Activated CD4-positive, alpha-beta T cell treated with anti-CD3 and anti-CD28 coated beads, Interleukin-2, amount 10 ng/mL, durations not matched to agents 7 days and 5 days (primary cell): ENCODE data around the gene SMIM30. TPM values are rescaled to one million over a fixed set of nuclear protein-coding genes. Genes with fewer than 3 reads are reported as not detected.
A peak's percentile ranks its signal among the peaks of the same experiment; 100 is the strongest.

ENCODE experiments used
- CTCF ChIA-PET: fragments of 350-600 bp; sonication (Branson Sonifier 250); formaldehyde crosslinking; loops from one replicate; lab custom pipeline; 2021; ENCODE audit warnings: antibody characterized with exemption; lab: Charles Lee
- POLR2A ChIA-PET: fragments of 350-600 bp; sonication (Branson Sonifier 250); formaldehyde crosslinking; loops from one replicate; lab custom pipeline; 2021; ENCODE audit warnings: antibody characterized with exemption; lab: Charles Lee
- DNase-seq: peaks from one replicate; pipeline ENCODE4 v3.0.0-alpha.2; 2020
- H3K27ac Mint-ChIP-seq: one replicate; pipeline ENCODE4 v1.8.0; 2021; ENCODE audit warnings: mild to moderate bottlenecking, moderate library complexity, mixed read lengths
- H3K27me3 Mint-ChIP-seq: one replicate; pipeline ENCODE4 v1.8.0; 2021; ENCODE audit warnings: mixed read lengths
- H3K36me3 Mint-ChIP-seq: one replicate; pipeline ENCODE4 v1.8.0; 2021; ENCODE audit warnings: low read depth, mixed read lengths
- H3K4me1 Mint-ChIP-seq: one replicate; pipeline ENCODE4 v1.8.0; 2021; ENCODE audit warnings: mixed read lengths
- H3K4me3 Mint-ChIP-seq: one replicate; pipeline ENCODE4 v1.8.0; 2021; ENCODE audit warnings: mild to moderate bottlenecking, moderate library complexity, mixed read lengths
- H3K9me3 Mint-ChIP-seq: one replicate; pipeline ENCODE4 v1.8.0; 2021; ENCODE audit warnings: mixed read lengths
- total RNA-seq, 2 experiments: library from RNA; stranded (reverse); gene quantifications; one replicate each; pipeline ENCODE4 v1.2.3, GENCODE V29; 2021

SMIM30 gene
- total RNA-seq, 2 experiments from 2014 or later = 15.5 to 23.0 TPM

DNA sequence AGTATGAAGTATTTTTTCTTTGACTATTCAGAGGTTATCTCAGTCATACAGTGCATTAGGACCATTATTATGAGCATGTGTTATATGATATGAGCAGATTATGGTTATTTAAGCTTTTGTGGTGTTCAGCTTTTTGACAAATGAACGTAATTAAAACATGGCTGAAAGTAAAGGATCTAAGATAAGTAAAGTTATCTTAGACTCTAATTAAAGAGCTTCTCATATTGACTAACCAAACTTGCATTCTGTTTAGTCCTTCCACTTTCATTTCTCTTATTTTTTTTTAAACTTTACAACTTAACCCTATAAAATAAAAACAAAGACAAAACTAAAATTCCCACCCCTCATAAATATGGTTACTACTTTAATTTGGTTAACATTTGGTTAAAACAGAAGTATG is 24.8 kb downstream of the SMIM30 start:
- ChIA-PET POLR2A (no interaction called here), CTCF (no interaction called here)
- Mint-ChIP-seq H3K27me3 (peaks cover 22% of the 10 kb centered on the region), H3K9me3 (no peaks in the 10 kb centered on the region), H3K27ac (no peak overlapping the region), H3K36me3 (no peaks in the 10 kb centered on the region), H3K4me3 (no peak overlapping the region), H3K4me1 (no peaks in the 10 kb centered on the region)
- DNase-seq = no peak

DNA sequence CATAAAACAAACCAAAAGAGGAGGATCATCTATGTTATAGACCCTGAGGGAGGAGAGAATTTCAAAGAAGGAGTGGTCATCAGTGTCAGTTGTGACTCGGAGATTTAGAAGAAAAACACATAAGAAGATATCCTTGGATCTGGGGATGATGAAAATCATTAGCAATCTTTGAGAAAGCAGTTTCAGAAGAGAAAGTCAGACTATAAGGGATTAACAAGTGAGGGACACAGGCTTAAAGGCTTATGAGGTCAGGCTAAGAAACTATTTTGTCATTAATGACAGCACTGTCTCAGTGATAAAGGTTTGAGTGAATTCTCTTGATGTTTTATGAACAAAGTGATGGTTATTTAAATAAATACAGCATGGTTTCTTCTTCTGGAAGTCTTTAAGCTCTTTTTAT is 25.6 kb downstream of the SMIM30 start:
- Mint-ChIP-seq H3K9me3 (no peaks in the 10 kb centered on the region), H3K27ac (no peak overlapping the region), H3K36me3 (no peaks in the 10 kb centered on the region), H3K27me3 (peaks cover 30% of the 10 kb centered on the region), H3K4me3 (no peak overlapping the region), H3K4me1 (no peaks in the 10 kb centered on the region)
- ChIA-PET CTCF (interaction anchor here (0.7 kb wide), 1 partner anchor 287 kb away, joined by 4 read pairs; no protein-coding TSS in a partner anchor), POLR2A (no interaction called here)
- no peak for DNase-seq

DNA sequence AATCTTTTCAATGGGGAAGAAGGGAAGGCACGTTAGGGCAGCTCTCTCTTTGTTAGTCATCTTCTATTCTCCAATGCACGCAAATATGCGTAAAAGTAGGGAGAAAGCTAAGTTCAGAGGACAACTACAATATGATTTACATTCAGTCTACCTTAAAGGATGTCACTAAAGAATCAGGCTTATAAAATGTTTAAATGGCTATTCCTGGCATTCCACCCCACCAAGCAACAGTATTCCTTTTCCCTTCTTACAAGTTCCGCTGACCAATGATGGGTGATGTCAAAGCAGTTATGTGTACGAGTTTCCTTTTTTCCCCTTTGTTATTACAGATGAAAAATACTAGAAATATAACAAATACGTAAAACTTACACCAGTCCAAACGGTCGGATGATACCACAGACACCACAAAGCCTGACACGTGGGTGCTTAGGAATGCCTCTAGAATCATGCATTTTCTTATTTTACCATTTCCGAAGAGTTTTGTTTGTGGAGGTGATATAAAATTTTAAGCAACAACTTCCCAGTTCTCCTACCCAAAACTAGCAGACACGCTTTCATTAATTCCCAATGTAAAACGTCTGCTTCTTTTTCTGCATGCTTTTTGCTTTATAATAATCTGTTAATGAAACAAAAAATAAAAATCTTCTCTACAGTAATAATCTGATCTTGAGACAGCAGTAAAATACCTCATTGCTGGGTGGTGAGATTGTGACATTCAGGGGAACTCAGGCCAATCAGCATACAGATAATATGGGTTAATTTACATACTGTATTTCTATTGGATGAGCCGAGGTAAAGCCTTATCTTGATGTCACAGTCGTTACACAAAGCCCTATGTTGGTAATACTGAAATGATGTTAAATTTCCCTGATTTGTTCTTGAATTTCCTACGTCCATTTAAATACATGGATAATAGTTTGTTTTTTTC is 31.0 kb downstream of the SMIM30 start:
- no peaks in the 10 kb centered on the region for H3K9me3 Mint-ChIP-seq
- no peaks in the 10 kb centered on the region for H3K36me3 Mint-ChIP-seq
- no peak for DNase-seq
- peaks cover 45% of the 10 kb centered on the region for H3K27me3 Mint-ChIP-seq
- peaks cover 2% of the 10 kb centered on the region for H3K4me1 Mint-ChIP-seq
- ChIA-PET CTCF (no interaction called here), POLR2A (no interaction called here)
- no peak overlapping the region for H3K4me3 Mint-ChIP-seq
- no peak overlapping the region for H3K27ac Mint-ChIP-seq

DNA sequence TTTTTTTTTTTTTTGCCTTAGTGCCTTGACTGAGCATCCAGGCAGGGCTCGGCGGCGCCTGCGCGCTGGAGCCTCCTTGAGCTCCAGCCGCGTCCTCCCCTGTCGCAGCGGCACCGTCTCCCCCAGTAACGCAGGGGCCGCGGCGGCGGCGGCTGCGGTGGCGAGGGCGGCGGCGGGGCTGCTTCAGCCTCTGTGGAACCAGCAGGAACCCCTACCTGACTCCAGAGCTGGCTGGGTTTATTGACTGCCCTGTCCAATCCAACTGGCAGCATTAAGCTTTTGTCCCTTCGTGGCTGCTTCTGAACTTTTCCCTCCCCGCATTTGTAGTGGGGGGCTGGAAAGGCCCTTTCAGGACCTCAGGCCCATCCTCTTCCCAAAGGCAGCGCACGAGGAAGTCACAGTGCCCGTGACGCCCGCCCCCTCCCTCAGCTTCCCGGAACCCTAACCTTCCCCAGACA is 31.9 kb downstream of the SMIM30 start, which contains the start of gene GPR85:
Gene GPR85, minus strand, starts transcription at position 397 of the 458 bp plus-strand sequence. CDS start 2,106 bp downstream, outside the sequence.
- peak; percentile 19 for DNase-seq
- Mint-ChIP-seq H3K27me3 (peaks cover 44% of the 10 kb centered on the region), H3K36me3 (no peaks in the 10 kb centered on the region), H3K9me3 (no peaks in the 10 kb centered on the region), H3K27ac (no peak within 1 kb of the TSS), H3K4me3 (peak within 1 kb of the TSS; percentile 27), H3K4me1 (peaks cover 2% of the 10 kb centered on the region)
- CTCF ChIA-PET = interaction anchor here (0.7 kb wide), 1 partner anchor 10 kb away, joined by 4 read pairs; no protein-coding TSS in a partner anchor
- POLR2A ChIA-PET = no interaction called here

DNA sequence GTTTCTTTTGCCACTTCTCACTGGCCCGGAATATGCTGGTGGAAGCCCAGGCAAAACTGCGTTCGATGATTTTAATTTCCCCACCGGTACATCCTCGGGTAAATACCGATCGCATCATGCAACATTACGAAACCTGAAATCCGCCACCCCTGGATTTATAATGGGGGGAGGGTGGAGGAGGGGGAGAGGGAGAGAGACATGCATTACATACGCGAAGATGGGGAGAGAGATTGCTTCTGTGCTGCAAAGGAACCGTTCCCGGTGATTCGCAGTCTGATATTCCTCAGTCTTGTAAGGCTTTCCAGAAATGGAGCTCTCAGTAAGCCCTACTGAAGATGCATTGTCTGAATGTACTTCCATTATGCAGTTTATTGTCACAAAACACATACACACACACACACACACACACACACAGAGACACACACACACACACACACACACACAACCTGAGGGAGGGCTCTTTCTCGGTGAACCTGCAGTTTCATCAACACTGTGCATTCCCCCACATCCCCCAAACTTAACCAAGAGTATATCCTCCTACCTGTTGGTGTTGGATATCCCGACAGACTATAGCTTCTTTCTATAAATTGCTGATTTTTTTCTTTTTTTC is 32.5 kb downstream of the SMIM30 start:
- H3K4me1 Mint-ChIP-seq = peaks cover 2% of the 10 kb centered on the region
- ChIA-PET CTCF (interaction anchor here (0.7 kb wide), 1 partner anchor 11 kb away, joined by 4 read pairs; no protein-coding TSS in a partner anchor), POLR2A (no interaction called here)
- H3K27ac Mint-ChIP-seq = no peak overlapping the region
- no peaks in the 10 kb centered on the region for H3K9me3 Mint-ChIP-seq
- no peak for DNase-seq
- peaks cover 44% of the 10 kb centered on the region for H3K27me3 Mint-ChIP-seq
- no peaks in the 10 kb centered on the region for H3K36me3 Mint-ChIP-seq
- no peak overlapping the region for H3K4me3 Mint-ChIP-seq

DNA sequence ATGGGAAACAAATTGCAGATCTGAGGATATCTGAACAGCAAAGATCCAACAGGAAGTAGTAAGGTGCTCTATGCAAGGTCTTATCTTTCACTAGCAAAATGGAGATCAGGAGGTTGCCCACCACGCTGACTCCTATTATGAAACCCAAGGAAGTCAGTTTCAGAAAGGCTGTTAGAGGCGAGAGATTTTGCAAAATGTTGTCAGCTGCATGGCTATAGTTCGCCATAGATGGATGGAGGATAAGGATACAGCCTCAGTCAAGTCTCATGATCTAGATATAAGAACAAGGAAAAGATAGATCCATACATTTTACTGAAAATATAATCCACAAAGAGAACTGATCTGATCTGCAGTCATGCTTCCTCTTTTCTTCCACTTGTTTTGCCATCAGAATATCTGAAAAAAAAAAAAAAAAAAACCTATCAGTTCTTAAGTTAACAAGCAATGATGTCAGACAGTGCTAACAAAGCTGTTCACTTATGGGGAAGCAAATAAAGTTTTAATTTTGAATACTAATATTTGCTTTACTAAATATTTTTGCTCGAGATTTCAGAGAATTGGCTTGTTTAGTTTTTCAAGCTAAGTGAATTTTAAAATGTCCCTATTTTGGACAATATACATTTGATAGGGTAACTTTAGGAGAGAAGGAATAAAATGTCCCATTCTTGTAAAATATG is 33.7 kb downstream of the SMIM30 start:
- peaks cover 46% of the 10 kb centered on the region for H3K27me3 Mint-ChIP-seq
- ChIA-PET CTCF (no interaction called here), POLR2A (no interaction called here)
- DNase-seq = no peak
- no peak overlapping the region for H3K4me3 Mint-ChIP-seq
- peaks cover 2% of the 10 kb centered on the region for H3K4me1 Mint-ChIP-seq
- no peaks in the 10 kb centered on the region for H3K9me3 Mint-ChIP-seq
- H3K27ac Mint-ChIP-seq = no peak overlapping the region
- H3K36me3 Mint-ChIP-seq = no peaks in the 10 kb centered on the region

DNA sequence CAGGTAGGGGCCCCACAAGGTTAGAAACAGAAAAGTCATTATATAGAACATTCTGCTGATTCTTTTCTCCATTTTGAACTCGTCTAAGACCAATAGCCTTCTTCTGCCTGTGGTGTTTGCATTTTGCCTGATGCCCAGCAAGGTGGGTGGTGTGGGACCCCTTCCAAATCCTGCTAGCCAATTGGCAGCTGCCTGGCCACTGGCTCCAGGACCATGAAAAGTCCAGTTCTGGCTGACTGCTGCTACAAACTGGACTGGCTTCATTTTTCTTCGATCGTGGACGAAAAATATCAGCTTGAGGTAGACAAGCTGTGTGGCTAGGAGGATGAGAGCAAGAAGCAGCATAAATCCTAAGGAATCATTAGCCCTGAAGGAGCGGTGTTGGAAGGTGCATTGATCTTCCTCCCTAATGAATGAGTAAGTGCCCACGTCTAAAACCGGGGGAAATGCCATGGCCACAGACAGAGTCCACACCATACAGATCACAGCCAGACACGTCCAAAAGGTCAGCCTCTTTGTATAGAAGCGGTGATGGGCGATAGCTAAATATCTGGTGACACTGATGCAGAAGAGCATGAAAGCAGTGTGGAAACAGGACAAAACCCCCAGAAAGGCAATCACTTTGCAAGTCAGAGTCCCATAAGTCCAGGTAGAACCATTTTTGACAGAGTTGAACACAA is 34.4 kb downstream of the SMIM30 start:
- ChIA-PET POLR2A (no interaction called here), CTCF (no interaction called here)
- no peak for DNase-seq
- H3K4me1 Mint-ChIP-seq = peaks cover 2% of the 10 kb centered on the region
- H3K9me3 Mint-ChIP-seq = no peaks in the 10 kb centered on the region
- peaks cover 45% of the 10 kb centered on the region for H3K27me3 Mint-ChIP-seq
- H3K36me3 Mint-ChIP-seq = no peaks in the 10 kb centered on the region
- H3K27ac Mint-ChIP-seq = no peak overlapping the region
- no peak overlapping the region for H3K4me3 Mint-ChIP-seq

DNA sequence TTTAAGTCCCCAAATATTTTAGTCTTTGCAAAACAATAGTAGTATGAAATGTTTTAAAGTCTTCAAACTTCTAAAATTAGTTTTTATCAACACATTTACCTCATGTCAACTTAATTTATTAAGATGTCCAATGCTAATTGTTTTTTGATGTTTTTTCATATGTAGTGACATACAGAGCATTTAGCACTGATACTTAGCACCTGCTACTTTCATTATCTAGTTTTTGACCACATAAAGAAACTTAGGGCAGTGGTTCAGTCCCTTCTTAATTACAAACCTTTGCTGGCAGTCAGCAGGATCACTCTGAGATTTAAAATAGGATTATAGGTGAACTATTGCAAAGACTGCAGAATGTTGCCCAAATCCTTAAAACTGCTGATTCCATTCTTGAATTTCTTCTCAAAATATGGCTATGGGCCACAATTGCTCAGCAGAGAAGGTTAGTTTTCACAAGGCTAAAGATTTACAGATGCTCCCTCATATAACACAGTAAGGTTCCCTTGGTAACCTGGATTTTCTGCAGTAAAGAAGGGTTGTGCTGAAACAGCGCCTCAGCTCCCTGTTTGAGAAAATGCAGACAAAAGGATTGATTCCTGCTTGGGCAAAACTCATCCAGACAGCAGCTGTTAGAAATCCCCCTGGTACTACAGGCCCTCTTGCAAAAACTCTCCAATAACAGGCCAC is 35.1 kb downstream of the SMIM30 start:
- CTCF ChIA-PET = no interaction called here
- H3K27ac Mint-ChIP-seq = no peak overlapping the region
- DNase-seq = no peak
- no peak overlapping the region for H3K4me3 Mint-ChIP-seq
- H3K4me1 Mint-ChIP-seq = peaks cover 2% of the 10 kb centered on the region
- H3K9me3 Mint-ChIP-seq = no peaks in the 10 kb centered on the region
- H3K27me3 Mint-ChIP-seq = peaks cover 42% of the 10 kb centered on the region
- no peaks in the 10 kb centered on the region for H3K36me3 Mint-ChIP-seq
- POLR2A ChIA-PET = no interaction called here

DNA sequence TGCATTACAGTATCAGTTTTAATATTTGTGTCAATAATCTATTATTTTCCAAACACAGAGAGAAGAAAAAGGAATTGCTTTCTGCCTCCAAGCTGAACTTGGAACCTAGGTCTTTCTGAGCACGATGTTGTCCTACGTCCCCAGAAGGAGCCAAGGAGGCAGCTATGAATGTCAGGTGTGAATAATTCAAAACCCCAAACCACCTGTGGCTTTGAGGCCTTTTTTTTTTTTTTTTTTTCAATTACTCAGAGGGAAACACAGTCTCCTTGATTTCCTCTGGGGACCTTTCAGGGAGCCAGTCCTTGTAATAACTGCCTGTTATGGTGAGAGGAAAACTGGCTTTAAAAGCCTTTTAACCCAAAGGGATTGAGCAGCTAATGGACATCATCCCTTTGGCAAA is 40.0 kb downstream of the SMIM30 start:
- Mint-ChIP-seq H3K4me1 (no peaks in the 10 kb centered on the region), H3K36me3 (no peaks in the 10 kb centered on the region), H3K9me3 (no peaks in the 10 kb centered on the region), H3K27me3 (peaks cover 16% of the 10 kb centered on the region), H3K4me3 (no peak overlapping the region), H3K27ac (no peak overlapping the region)
- ChIA-PET CTCF (no interaction called here), POLR2A (no interaction called here)
- DNase-seq = no peak

DNA sequence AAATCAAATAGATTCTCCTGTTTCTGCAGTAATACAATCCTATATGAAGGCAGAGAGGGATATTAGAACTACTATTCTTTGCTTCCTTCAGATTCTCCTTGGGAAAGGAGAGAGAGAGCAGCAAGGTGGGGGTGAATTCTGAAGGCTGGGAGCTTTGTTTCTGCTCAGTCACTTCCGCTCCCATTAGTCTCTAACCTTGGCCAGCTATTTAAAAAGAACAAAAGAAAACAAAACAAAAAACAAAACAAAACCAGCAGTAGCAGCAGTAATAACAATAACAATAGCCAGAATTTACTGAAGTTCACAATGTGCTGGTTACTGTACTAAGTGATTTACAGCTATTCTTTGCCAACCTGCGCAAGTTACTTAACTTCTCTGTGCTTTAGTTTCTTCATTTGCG is 41.7 kb downstream of the SMIM30 start:
- no peaks in the 10 kb centered on the region for H3K9me3 Mint-ChIP-seq
- ChIA-PET CTCF (no interaction called here), POLR2A (no interaction called here)

DNA sequence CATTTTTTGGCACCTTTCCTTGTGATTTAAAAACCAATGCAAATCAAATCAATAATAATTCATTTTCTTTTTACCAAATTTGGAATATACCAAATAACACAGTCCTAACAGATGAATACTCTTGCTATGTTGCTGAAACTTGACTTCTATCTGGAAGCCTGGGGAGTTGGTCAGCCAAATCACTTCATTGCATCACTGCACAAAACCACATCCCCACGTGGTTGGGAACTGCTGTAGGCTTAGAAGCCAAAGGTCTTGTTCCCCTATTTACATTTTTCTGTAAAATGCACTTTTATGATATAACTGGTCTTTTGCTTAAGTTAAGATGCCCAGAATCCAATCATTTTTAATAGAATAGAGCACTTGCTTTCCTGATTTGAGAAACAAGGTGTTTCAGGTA is 46.9 kb downstream of the SMIM30 start:
- H3K4me3 Mint-ChIP-seq = no peak overlapping the region
- H3K9me3 Mint-ChIP-seq = no peaks in the 10 kb centered on the region
- CTCF ChIA-PET = no interaction called here
- H3K4me1 Mint-ChIP-seq = no peaks in the 10 kb centered on the region
- DNase-seq = no peak
- no peaks in the 10 kb centered on the region for H3K36me3 Mint-ChIP-seq
- H3K27ac Mint-ChIP-seq = no peak overlapping the region
- peaks cover 8% of the 10 kb centered on the region for H3K27me3 Mint-ChIP-seq
- POLR2A ChIA-PET = no interaction called here

More for the DNA sequence above, 41.7 kb downstream of the SMIM30 start:
- Mint-ChIP-seq H3K4me3 (no peak overlapping the region), H3K27ac (no peak overlapping the region), H3K36me3 (no peaks in the 10 kb centered on the region), H3K4me1 (no peaks in the 10 kb centered on the region), H3K27me3 (peaks cover 16% of the 10 kb centered on the region)
- no peak for DNase-seq
